Adipose tissue (tissue), 3 donors: ENCODE measurements around the gene METTL22. TPM values are rescaled to one million over a fixed set of nuclear protein-coding genes. Genes with fewer than 3 reads are reported as not detected.

ENCODE experiments used
- H3K27ac ChIP-seq: one replicate; pipeline ENCODE4 v1.5.1; 2013; ENCODE audit warnings: low read depth, low read length
- WGBS, 3 donors: extraction: QIAGEN DNeasy Blood & Tissue Kit; methylation state at CpG; one replicate each; pipeline ENCODE4 v1.1.7; 2013; 5-methylcytosine and 5-hydroxymethylcytosine counted together
- polyA plus RNA-seq, 3 donors: library from polyadenylated mRNA; stranded (reverse); fragments of 200-250 nt; gene quantifications; one replicate each; pipeline ENCODE4 v1.2.3, GENCODE V29; 2013
- donor health status: healthy with polysubstance abuse.
- donor health status: Bipolar disorder and iron deficiency.
- donor health status: healthy.

The METTL22 gene
- polyA plus RNA-seq, 3 donors, result 12.6 to 21.9 (median 21.6) TPM

GRCh38 chr16:8626946-8627345 is 5.4 kb downstream of the METTL22 start:
- no peak overlapping the region for H3K27ac ChIP-seq
- WGBS, 3 donors, result 86 to 91% (median 88%) methylated on average over 8 of the region's 8 CpGs

- WGBS, 3 donors, result 80 to 89% (median 85%) methylated on average over 4 of the region's 4 CpGs
- H3K27ac ChIP-seq, result no peak overlapping the region
These were observed 6.0 kb downstream of the METTL22 start for GRCh38 chr16:8627456-8627855.

- 94 to 95% (median 94%) methylated on average over 16 of the region's 16 CpGs for WGBS, 3 donors
- H3K27ac ChIP-seq, result no peak overlapping the region
These were observed 7.7 kb downstream of the METTL22 start for GRCh38 chr16:8628981-8629725.

- 88 to 91% (median 89%) methylated on average over 11 of the region's 11 CpGs for WGBS, 3 donors
- H3K27ac ChIP-seq, result no peak overlapping the region
These were observed 8.9 kb downstream of the METTL22 start for GRCh38 chr16:8630255-8630953.

GRCh38 chr16:8631373-8631772 is 9.9 kb downstream of the METTL22 start:
- WGBS, 3 donors, result 85 to 90% (median 89%) methylated on average over 9 of the region's 9 CpGs
- H3K27ac ChIP-seq, result peak overlapping the region; percentile 52

GRCh38 chr16:8631818-8632465 is 10.4 kb downstream of the METTL22 start:
- WGBS, 3 donors, result 63 to 66% (median 65%) methylated on average over 15 of the region's 15 CpGs
- H3K27ac ChIP-seq, result peak overlapping the region; percentile 52

GRCh38 chr16:8632675-8633182 is 11.2 kb downstream of the METTL22 start:
- WGBS, 3 donors, result 40 to 85% (median 44%) methylated on average over 3 to 5 of the region's 5 CpGs

GRCh38 chr16:8634991-8635736 is 13.7 kb downstream of the METTL22 start:
- 81 to 84% (median 82%) methylated on average over 18 of the region's 18 CpGs for WGBS, 3 donors
- no peak overlapping the region for H3K27ac ChIP-seq

More at GRCh38 chr16:8632675-8633182, 11.2 kb downstream of the METTL22 start:
- peak overlapping the region; percentile 64 for H3K27ac ChIP-seq

- 78 to 85% (median 81%) methylated on average over 12 of the region's 13 CpGs for WGBS, 3 donors
- no peak overlapping the region for H3K27ac ChIP-seq
These were observed 18.2 kb downstream of the METTL22 start for GRCh38 chr16:8639694-8640093.

- WGBS, 3 donors, result 62 to 81% (median 67%) methylated on average over 9 of the region's 9 CpGs
- H3K27ac ChIP-seq, result no peak overlapping the region
These were observed 20.2 kb downstream of the METTL22 start for GRCh38 chr16:8641671-8642070.

- WGBS, 3 donors, result 79 to 87% (median 82%) methylated on average over 16 of the region's 16 CpGs
- H3K27ac ChIP-seq, result no peak overlapping the region
These were observed 20.6 kb downstream of the METTL22 start for GRCh38 chr16:8642146-8642545.

- no peak overlapping the region for H3K27ac ChIP-seq
- 54 to 85% (median 65%) methylated on average over 29 of the region's 29 CpGs for WGBS, 3 donors
These were observed 23.0 kb downstream of the METTL22 start for GRCh38 chr16:8644211-8645140.

GRCh38 chr16:8645141-8645521 is 23.6 kb downstream of the METTL22 start:
- no peak overlapping the region for H3K27ac ChIP-seq
- 58 to 81% (median 71%) methylated on average over 11 of the region's 11 CpGs for WGBS, 3 donors

GRCh38 chr16:8645831-8646230 is 24.3 kb downstream of the METTL22 start:
- WGBS, 3 donors, result 87 to 90% (median 88%) methylated on average over 13 of the region's 13 CpGs

GRCh38 chr16:8646326-8647053 is 25.0 kb downstream of the METTL22 start:
- no peak overlapping the region for H3K27ac ChIP-seq
- 74 to 81% (median 81%) methylated on average over 13 of the region's 13 CpGs for WGBS, 3 donors

More at GRCh38 chr16:8645831-8646230, 24.3 kb downstream of the METTL22 start:
- H3K27ac ChIP-seq, result no peak overlapping the region

- no peak overlapping the region for H3K27ac ChIP-seq
- WGBS, 3 donors, result 75 to 76% (median 76%) methylated on average over 9 of the region's 9 CpGs
These were observed 26.3 kb downstream of the METTL22 start for GRCh38 chr16:8647721-8648318.
